NCI-H748 (cell line): ENCODE data around the gene C10orf62.
"Not testable (repeated sequence)": the region's sequence is repeated elsewhere in the genome, so short reads cannot be mapped to it uniquely, and the experiment has no call there.

Experiments used
- DNase-seq: peaks from one replicate; lab custom pipeline; 2025; ENCODE audit not compliant: unreplicated experiment; lab: John Stamatoyannopoulos, UW

The C10orf62 gene

GRCh38 chr10:97623277-97623676 lies 33.8 kb downstream of the C10orf62 start:
- DNase-seq: no peak

GRCh38 chr10:97627731-97628130 lies 38.2 kb downstream of the C10orf62 start:
- no peak for DNase-seq

DNA sequence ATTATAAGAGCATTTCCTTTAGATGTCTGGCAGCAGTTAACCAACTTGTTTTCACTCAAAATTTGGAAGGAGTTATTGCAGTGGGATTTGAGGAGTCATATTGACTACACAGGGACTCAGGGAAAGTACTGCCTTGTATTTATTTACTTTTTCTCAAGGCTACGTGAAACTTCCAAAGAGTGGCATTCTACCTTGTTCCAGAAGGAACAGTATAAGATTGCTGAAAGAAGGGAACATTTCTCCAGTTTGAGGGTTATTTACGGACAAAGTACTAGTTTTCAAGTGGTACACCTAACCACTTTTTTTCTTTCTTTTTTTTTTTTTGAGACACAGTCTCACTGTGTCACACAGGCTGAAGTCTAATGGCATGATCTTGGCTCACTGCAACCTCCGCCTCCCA lies 38.7 kb downstream of the C10orf62 start:
- DNase-seq: no peak

- DNase-seq: no peak
Observed at GRCh38 chr10:97629289-97629688, 39.8 kb downstream of the C10orf62 start.

DNA sequence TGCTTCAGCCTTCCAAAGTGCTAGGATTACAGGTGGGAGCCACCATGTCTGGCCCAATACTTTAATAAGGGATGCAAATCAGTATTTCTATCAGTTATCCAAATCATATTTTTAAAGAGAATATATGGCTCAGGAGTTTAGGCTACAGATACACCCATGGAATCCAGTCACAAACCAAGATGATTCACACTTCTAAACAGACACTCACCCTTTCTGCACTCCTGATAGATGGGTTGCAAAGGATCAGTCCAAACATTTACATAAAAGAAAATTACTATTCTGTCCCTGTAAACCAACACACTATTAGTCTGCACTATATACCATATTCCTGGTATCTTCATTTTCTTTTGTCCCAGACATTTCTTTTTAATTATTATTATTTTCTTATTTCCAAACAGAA lies 41.6 kb downstream of the C10orf62 start:
- no peak for DNase-seq

GRCh38 chr10:97632949-97633884 lies 43.7 kb downstream of the C10orf62 start, which contains the start of gene MORN4:
TSS of gene MORN4 (minus strand) at chr10:97633500. CDS start at chr10:97619653, 13,847 bp downstream.
- DNase-seq: peak; percentile 93

GRCh38 chr10:97633921-97634320 lies 44.4 kb downstream of the C10orf62 start:
- DNase-seq: peak; percentile 15

DNA sequence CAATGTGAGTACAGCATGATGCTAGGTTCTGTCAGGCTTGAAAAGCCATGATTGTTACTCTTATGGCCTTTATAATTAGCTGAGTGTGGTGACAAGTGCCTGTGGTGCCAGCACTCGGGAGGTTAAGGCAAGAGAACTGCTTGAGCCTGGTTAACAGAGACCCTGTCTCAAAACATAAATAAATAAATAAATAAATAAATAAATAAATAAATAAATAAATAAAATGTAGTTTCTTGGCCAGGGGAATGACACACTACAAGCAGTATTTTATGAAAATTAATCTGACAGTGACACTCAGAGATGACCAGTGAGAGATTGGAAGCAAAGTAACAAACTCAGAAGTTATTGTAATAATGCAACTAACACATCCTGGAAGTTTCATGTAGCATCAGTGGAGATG lies 46.1 kb downstream of the C10orf62 start:
- DNase-seq: no peak

GRCh38 chr10:97639090-97639489 lies 49.6 kb downstream of the C10orf62 start:
- DNase-seq: not testable (repeated sequence)

- DNase-seq: peak; percentile 97
Observed at GRCh38 chr10:97640174-97640867, 50.8 kb downstream of the C10orf62 start, which contains the start of gene PI4K2A. TSS of gene PI4K2A (plus strand) at chr10:97640671. CDS start at chr10:97640743, 72 bp downstream.
